HepG2 (cell line): ENCODE data around the gene ZNF212. TPM values are rescaled to one million over a fixed set of nuclear protein-coding genes. Genes with fewer than 3 reads are reported as not detected.
A peak's percentile ranks its signal among the peaks of the same experiment; 100 is the strongest.

Experiments
- ATF1 ChIP-seq: IDR thresholded peaks from 2 replicates; pipeline ENCODE4 v1.6.1; 2016; ENCODE audit warnings: mild to moderate bottlenecking, control low read depth
- BHLHE40 ChIP-seq: IDR thresholded peaks from 2 replicates; pipeline ENCODE4 v1.6.1; 2011; ENCODE audit warnings: low read length, improper control_type of control experiment
- DNMT3B ChIP-seq: conservative IDR thresholded peaks from 2 replicates; pipeline ENCODE4 v1.6.1; 2016; ENCODE audit warnings: missing biosample characterization, control low read depth
- HIVEP1 ChIP-seq: sonication (generic); formaldehyde crosslinking; IDR thresholded peaks from 2 replicates; pipeline ENCODE4 v1.4.0; 2020; ENCODE audit warnings: mild to moderate bottlenecking, missing genetic modification reagents
- HMG20B ChIP-seq: conservative IDR thresholded peaks from 2 replicates; pipeline ENCODE4 v1.6.1; 2016; ENCODE audit warnings: missing genetic modification reagents, missing compliant biosample characterization
- IKZF4 ChIP-seq: sonication (generic); formaldehyde crosslinking; IDR thresholded peaks from 2 replicates; pipeline ENCODE4 v1.5.1; 2020; ENCODE audit warnings: borderline replicate concordance, mild to moderate bottlenecking, low read depth, missing genetic modification reagents; ENCODE audit errors: not compliant biosample characterization
- MEIS2 ChIP-seq: sonication (generic); formaldehyde crosslinking; IDR thresholded peaks from 2 replicates; pipeline ENCODE4 v1.9.0; 2021; ENCODE audit warnings: mild to moderate bottlenecking, missing genetic modification reagents
- MXI1 ChIP-seq: IDR thresholded peaks from 3 replicates; pipeline ENCODE4 v1.6.1; 2012; ENCODE audit warnings: low read depth, low read length, inconsistent platforms, borderline replicate concordance
- NR2F1 ChIP-seq, 2 experiments: fragments of 450-650 bp in 1 of 2; formaldehyde crosslinking in 1 of 2; IDR thresholded peaks; 2 replicates each; pipeline versions ENCODE4 v1.5.0 to v1.6.1; 2016 to 2020; ENCODE audit warnings: mild to moderate bottlenecking in 1 of 2, missing compliant biosample characterization in 1 of 2, missing genetic modification reagents in 1 of 2, moderate library complexity in 1 of 2
- SAFB2 ChIP-seq: sonication (generic); formaldehyde crosslinking; IDR thresholded peaks from 2 replicates; pipeline ENCODE4 v1.5.1; 2020; ENCODE audit warnings: missing genetic modification reagents, low read depth, mild to moderate bottlenecking, borderline replicate concordance
- SIX1 ChIP-seq: sonication (generic); formaldehyde crosslinking; IDR thresholded peaks from 2 replicates; pipeline ENCODE4 v1.4.0; 2020; ENCODE audit warnings: missing genetic modification reagents, borderline replicate concordance
- SRY ChIP-seq: sonication (generic); formaldehyde crosslinking; IDR thresholded peaks from 2 replicates; pipeline ENCODE4 v1.8.0; 2022; ENCODE audit warnings: mild to moderate bottlenecking, missing genetic modification reagents
- TCF7L2 ChIP-seq: IDR thresholded peaks from 2 replicates; pipeline ENCODE4 v1.6.1; 2011; ENCODE audit warnings: mild to moderate bottlenecking, low read depth, low read length, moderate library complexity
- YY1 ChIP-seq: IDR thresholded peaks from 2 replicates; pipeline ENCODE4 v1.6.1; 2011; ENCODE audit warnings: low read length, low read depth, moderate library complexity, mild to moderate bottlenecking; ENCODE audit not compliant: insufficient read depth, insufficient replicate concordance
- ZBTB20 ChIP-seq: sonication (generic); formaldehyde crosslinking; IDR thresholded peaks from 2 replicates; pipeline ENCODE4 v1.8.1; 2023; ENCODE audit warnings: missing genetic modification reagents, low read depth, mild to moderate bottlenecking, borderline replicate concordance
- ZBTB8A ChIP-seq: sonication (generic); formaldehyde crosslinking; IDR thresholded peaks from 2 replicates; pipeline ENCODE4 v1.4.0; 2020; ENCODE audit warnings: mild to moderate bottlenecking, low read depth, missing genetic modification reagents, borderline replicate concordance
- ZNF138 ChIP-seq: sonication (generic); formaldehyde crosslinking; IDR thresholded peaks from 2 replicates; pipeline ENCODE4 v1.5.0; 2020; ENCODE audit warnings: mild to moderate bottlenecking, low read depth, missing genetic modification reagents
- ZNF263 ChIP-seq: sonication (generic); formaldehyde crosslinking; IDR thresholded peaks from 2 replicates; pipeline ENCODE4 v1.4.0; 2020; ENCODE audit warnings: missing genetic modification reagents
- ZNF530 ChIP-seq: sonication (generic); formaldehyde crosslinking; IDR thresholded peaks from 2 replicates; pipeline ENCODE4 v1.5.0; 2020; ENCODE audit warnings: low read depth, mild to moderate bottlenecking, missing genetic modification reagents
- ZNF629 ChIP-seq: sonication (generic); formaldehyde crosslinking; conservative IDR thresholded peaks from 2 replicates; pipeline ENCODE4 v1.5.0; 2020; ENCODE audit warnings: missing genetic modification reagents
- ZNF781 ChIP-seq: sonication (generic); formaldehyde crosslinking; IDR thresholded peaks from 2 replicates; pipeline ENCODE4 v1.5.1; 2020; ENCODE audit warnings: borderline replicate concordance, mild to moderate bottlenecking, missing genetic modification reagents; ENCODE audit errors: not compliant biosample characterization
- polyA plus RNA-seq, 8 experiments: library from polyadenylated mRNA; depleted of rRNA in 3 of 8; stranded (reverse) in 7 of 8; unstranded in 1 of 8; fragments of >200 nt; fragmentation: Illumina TruSeq in 4 of 8; extraction: Trizol in 4 of 8; gene quantifications; 2 replicates each; pipeline versions ENCODE4 v1.2.1 to v1.2.3, GENCODE V29; 2011 to 2016; ENCODE audit warnings: low read depth in 4 of 8, missing spikeins in 1 of 8, mixed read lengths in 1 of 8; ENCODE audit not compliant: insufficient read depth in 1 of 8
- total RNA-seq, 5 experiments: library from RNA; depleted of rRNA; stranded (reverse); fragments of >200 nt; fragmentation: Illumina TruSeq; extraction: Trizol; gene quantifications; 2 replicates each; pipeline ENCODE4 v1.2.3, GENCODE V29; 2016; ENCODE audit warnings: low read depth in 1 of 5
- TF ChIP-seq, protein P1 (sequence below): sonication (generic); formaldehyde crosslinking; IDR thresholded peaks from 2 replicates; pipeline ENCODE4 v1.4.0; 2020; ENCODE audit warnings: missing genetic modification reagents
- TF ChIP-seq, protein P2 (sequence below): IDR thresholded peaks from 2 replicates; pipeline ENCODE4 v1.6.1; 2018; ENCODE audit warnings: missing genetic modification reagents
- TF ChIP-seq, protein P3 (sequence below): sonication (generic); formaldehyde crosslinking; IDR thresholded peaks from 2 replicates; pipeline ENCODE4 v1.8.0; 2022; ENCODE audit warnings: missing genetic modification reagents, mild to moderate bottlenecking, moderate library complexity, borderline replicate concordance

The ZNF212 gene
- total and polyA plus RNA-seq, 2 of the 13 experiments (the other 11 are each of a cell fraction or from before 2014, with no cell fraction given) = 2.6 to 3.8 TPM

DNA sequence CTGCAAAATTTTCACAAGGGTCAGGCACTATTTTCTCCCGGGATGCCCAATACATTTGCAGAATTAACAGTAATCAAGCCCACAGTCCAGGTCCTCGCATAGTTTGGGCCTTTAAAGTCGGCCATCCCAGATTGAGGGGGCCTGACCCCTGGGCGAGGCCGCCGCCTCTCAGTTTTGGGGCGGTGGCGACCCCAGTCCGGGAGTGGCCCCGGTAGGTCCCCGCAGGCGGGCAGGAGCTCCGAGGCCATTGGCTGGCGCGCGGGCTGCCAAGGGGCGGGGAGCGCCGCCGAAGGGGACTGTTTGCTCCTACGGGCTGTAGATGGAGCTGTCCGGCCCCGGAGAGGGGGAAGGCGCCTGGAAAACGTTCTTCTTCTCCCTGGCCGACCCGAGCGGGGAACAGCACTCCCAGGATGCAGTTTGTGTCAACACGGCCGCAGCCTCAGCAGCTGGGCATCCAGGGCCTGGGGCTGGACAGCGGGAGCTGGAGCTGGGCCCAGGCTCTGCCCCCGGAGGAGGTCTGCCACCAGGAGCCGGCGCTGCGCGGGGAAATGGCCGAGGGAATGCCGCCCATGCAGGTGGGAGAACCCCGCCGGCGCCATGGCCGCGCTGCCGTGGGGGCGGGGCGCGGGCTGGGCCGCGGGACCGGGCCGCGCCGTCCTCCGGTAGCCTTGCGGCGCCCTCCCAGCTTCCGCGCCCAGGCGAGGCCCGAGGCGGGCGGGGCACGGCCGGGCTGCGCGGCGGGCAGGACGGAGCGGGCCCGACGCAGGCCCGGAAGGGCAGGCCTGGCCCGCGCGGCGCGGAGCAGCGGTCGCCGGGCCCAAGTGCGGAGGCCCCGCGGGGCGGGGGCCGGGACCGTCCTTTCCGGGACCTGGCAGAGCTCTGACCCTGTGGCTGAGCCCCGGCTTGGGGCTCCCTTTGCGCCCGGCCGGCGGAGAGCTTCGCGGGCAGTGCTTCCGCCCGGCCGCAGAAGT, 44.0 kb upstream of the ZNF212 start, which contains the start of gene ZNF282 (continued):
- TF ChIP-seq, protein P1, sequence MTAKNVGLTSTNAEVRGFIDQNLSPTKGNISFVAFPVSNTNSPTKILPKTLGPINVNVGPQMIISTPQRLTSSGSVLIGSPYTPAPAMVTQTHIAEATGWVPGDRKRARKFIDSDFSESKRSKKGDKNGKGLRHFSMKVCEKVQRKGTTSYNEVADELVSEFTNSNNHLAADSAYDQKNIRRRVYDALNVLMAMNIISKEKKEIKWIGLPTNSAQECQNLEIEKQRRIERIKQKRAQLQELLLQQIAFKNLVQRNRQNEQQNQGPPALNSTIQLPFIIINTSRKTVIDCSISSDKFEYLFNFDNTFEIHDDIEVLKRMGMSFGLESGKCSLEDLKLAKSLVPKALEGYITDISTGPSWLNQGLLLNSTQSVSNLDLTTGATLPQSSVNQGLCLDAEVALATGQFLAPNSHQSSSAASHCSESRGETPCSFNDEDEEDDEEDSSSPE (CRISPR knock-in tag) = peak; percentile 73; the same call in 1 of the 2 replicates
- TF ChIP-seq SIX1 (CRISPR knock-in tag) (no peak), SRY (CRISPR knock-in tag) (peak; percentile 65), HIVEP1 (0 out of 2 replicates have a peak, but pooled peaks have one; percentile 22), IKZF4 (CRISPR knock-in tag) (no peak), ZNF530 (CRISPR knock-in tag) (no peak), ZNF781 (CRISPR knock-in tag) (no peak), ZNF138 (peak; percentile 80; the same call in 1 of the 2 replicates), ATF1 (CRISPR knock-in tag) (no peak), SAFB2 (CRISPR knock-in tag) (no peak; the same call in none of the 2 replicates), ZBTB20 (CRISPR knock-in tag) (no peak), DNMT3B (CRISPR knock-in tag) (no peak), TCF7L2 (no peak), ZNF263 (peak; percentile 35), ZNF629 (CRISPR knock-in tag) (0 out of 2 replicates have a peak, but pooled peaks have one; percentile 13), MXI1 (peak; percentile 55; the same call in 1 of the 3 replicates), HMG20B (no peak; the same call in 1 of the 2 replicates), NR2F1 (CRISPR knock-in tag; IDR thresholded peaks at IDR 0.05) (no peak), ZBTB8A (CRISPR knock-in tag) (no peak), MEIS2 (CRISPR knock-in tag) (peak; percentile 87), YY1 (peak; percentile 85), BHLHE40 (no peak)
- TF ChIP-seq, protein P2, sequence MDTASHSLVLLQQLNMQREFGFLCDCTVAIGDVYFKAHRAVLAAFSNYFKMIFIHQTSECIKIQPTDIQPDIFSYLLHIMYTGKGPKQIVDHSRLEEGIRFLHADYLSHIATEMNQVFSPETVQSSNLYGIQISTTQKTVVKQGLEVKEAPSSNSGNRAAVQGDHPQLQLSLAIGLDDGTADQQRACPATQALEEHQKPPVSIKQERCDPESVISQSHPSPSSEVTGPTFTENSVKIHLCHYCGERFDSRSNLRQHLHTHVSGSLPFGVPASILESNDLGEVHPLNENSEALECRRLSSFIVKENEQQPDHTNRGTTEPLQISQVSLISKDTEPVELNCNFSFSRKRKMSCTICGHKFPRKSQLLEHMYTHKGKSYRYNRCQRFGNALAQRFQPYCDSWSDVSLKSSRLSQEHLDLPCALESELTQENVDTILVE (CRISPR knock-in tag) = peak; percentile 73; the same call in 1 of the 2 replicates
- TF ChIP-seq, protein P3, sequence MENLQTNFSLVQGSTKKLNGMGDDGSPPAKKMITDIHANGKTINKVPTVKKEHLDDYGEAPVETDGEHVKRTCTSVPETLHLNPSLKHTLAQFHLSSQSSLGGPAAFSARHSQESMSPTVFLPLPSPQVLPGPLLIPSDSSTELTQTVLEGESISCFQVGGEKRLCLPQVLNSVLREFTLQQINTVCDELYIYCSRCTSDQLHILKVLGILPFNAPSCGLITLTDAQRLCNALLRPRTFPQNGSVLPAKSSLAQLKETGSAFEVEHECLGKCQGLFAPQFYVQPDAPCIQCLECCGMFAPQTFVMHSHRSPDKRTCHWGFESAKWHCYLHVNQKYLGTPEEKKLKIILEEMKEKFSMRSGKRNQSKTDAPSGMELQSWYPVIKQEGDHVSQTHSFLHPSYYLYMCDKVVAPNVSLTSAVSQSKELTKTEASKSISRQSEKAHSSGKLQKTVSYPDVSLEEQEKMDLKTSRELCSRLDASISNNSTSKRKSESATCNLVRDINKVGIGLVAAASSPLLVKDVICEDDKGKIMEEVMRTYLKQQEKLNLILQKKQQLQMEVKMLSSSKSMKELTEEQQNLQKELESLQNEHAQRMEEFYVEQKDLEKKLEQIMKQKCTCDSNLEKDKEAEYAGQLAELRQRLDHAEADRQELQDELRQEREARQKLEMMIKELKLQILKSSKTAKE (CRISPR knock-in tag) = no peak
